Germinal center (tissue), 1 donor: ENCODE results near the gene UTP25.

Source experiments
- DNase-seq: peaks from one replicate; pipeline ENCODE4 v3.0.0; 2012; ENCODE audit warnings: mixed read lengths, low spot score

UTP25 gene

DNA sequence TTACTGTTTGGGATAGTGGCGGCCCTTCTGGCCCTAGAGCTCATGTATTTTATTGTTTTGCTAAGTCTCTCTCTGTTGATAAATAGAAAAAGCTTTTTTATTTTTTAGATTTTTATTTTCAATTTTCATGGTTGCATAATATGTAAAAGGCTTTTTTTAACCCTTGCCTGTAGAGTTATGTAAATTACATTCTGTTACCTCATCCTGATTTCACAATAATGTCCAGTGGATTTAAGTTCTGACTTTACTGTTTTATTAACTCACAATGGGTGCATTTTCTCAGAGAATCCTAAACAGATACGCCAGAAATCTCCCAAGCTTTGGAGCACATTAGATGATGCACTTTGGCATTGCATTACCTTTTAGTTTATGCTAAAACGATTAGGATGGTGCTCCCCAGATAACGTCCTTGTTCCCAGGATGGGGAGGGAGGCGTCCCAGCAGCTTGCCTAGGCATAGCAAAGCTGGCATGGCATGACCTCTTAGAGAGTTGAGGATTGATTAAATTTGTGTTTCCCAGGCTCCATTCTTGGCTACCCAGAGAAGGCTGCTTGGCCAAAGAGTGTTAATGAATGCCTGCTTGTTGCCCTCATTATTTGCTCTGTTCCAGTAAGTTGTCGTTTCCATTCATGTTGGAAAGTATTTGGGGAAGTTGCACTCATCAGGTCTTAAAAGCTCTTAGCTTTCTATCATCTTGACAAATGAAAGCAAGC is 17.1 kb downstream of the UTP25 start:
- no peak for DNase-seq

DNA sequence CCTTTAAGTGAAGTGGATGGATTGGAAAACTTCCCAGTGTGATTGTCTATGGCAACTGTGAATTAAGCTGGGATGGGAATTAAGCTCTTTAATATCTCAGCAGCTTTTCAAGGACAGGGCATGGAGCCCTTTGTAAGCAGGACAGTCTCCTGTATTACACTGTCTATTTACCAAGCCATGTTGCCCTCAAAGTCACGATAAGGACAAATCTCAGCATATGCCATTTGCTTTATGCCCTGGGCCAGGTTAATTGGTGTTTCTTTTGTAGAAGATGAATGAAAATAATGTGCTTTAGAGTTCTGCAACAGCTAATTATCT is 17.6 kb downstream of the UTP25 start:
- no peak for DNase-seq

DNA sequence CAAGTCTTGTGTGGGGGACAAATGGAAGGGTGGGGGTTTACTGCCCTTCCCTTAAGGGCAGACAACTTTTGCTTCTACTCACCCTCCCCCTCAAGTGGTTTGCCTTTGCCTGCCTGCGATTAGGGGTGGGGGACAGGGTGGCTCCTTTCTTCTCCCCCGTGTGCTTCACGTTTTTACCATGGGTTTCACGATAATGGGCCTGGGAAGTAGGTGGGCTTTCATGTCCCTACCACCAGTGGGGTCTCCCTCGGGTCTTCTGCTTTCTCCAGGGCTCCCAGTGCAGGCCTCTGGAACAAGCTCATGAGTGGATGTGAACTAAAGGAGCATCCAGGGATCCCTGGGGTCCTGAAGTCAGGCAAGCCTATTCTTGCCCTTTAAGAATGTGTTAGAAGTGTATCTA is 21.6 kb downstream of the UTP25 start:
- no peak for DNase-seq

DNA sequence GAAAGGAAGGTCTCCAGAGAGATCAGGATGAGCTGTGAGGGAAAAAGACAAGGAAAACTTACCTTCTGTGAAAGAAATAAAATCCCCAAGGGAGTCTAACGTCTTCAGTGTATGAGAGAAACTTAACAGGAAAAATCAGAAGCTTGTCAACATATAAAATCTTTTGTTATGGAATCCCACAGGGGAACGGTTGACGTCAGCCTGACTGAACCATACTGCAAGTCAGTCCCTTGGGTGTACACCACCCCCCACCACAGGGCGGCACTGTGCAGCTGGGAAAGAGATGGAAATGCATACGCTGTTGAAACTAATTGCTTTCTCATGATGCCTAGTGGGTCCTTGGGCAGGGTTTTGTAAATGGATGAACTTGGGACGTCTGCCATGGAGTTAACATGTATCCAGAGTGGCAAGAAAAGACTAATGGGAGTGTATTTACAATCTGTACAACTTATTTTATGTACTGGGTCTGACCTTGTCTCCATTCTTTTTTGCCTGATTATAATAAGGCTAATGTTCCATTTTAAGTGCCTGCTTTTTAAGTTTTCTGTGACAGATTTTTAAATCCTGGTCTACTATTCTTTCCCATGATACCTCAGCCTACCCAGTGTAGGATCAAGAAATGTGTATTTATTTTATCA is 22.7 kb downstream of the UTP25 start:
- peak; percentile 30 for DNase-seq

DNA sequence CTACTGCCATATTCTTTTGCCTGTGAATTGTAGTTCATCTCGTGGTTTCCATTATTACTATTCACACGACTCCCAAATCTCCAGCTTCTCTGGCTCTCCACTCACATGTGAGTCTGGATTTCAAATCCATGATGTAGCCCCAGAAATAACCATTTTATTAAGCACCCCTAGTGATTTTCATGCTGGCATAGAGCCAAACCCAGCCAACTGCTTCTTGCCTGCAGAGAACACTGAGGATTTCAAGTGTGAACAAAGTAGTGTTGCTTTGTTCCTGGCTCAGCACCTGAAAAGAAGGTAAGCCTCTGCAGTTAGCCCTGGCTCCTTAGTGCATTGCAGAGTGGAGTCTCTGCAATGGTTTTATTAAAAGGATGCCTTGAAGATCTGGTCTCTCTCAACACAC is 25.9 kb downstream of the UTP25 start:
- no peak for DNase-seq

DNA sequence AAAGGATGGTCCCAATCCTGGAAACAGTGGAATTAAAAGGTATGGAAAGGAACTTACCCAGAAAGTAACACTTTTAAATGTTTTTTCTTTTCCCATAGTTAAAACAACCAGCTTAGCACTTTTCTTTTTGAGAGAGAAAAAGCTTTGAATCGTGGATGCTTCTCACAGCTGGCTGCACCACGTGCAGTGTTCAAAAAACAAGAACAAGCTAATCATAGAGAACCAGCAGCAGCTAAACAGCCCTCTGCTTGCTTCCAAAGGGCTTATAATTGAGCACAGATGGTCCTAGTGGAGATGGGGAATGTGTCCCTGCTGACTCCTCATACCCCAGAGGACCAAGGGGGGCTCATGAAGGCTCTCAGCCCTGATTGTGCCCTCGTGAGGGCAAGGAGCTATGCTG is 26.4 kb downstream of the UTP25 start:
- DNase-seq: no peak

DNA sequence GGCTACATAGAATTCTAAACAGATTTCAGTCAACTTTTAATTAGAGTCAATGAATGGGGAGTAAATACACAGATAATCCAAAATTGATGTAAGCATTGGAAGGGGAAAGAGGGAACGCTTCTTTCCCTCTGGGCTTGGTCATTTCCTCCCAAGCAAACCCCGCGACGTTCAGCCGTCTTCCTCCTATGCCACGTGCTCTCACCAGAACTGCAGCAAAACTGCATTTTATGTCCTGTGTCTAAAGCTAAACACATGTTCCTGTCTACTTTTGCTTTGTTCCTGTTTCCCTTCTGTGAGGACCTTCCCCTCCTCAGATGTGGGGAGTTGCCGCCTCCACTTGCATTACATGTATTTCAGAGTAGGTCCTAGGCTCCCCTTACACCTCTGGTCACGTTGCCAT is 27.2 kb downstream of the UTP25 start:
- DNase-seq: no peak

DNA sequence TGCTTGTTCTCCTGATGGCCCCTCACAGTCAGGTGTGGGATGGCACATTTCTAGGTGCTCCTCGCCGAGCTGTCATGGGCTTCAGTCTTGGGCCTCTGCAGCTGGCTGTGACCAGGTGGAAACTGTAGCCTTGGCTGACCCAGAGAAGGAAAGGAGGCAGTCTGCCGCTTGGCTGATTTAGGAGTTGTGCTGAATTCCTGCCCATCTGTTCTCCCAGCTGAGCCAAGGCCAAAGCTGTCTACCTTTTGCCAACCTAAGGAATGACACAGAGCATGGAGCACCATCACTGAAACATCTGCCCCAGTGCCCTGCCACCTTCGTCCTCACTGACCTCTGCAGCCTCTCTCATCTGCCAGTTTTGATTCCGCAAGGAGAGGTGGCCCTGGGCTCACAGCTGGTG is 27.9 kb downstream of the UTP25 start:
- DNase-seq: no peak

DNA sequence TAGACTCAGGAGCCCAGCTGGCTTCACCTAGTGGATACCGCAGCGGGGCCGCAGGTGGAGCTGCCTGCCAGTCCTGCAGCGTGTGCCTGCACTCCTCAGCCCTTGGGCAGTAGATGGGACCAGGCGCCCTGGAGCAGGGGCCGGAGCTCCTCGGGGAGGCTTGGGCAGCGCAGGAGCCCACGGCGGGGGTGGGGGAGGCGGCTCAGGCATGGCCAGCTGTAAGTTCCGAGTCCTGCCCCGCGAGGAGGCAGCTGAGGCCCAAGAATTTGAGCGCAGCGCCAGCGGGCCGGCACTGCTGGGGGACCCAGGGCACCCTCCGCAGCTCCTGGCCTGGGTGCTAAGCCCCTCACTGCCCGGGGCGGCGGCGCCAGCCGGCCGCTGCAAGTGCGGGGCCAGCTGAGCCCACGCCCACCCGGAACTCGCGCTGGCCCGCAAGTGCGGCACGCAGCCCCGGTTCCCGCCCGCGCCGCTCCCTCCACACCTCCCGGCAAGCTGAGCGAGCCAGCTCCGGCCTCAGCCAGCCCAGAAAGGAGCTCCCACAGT is 30.9 kb downstream of the UTP25 start:
- DNase-seq: no peak

DNA sequence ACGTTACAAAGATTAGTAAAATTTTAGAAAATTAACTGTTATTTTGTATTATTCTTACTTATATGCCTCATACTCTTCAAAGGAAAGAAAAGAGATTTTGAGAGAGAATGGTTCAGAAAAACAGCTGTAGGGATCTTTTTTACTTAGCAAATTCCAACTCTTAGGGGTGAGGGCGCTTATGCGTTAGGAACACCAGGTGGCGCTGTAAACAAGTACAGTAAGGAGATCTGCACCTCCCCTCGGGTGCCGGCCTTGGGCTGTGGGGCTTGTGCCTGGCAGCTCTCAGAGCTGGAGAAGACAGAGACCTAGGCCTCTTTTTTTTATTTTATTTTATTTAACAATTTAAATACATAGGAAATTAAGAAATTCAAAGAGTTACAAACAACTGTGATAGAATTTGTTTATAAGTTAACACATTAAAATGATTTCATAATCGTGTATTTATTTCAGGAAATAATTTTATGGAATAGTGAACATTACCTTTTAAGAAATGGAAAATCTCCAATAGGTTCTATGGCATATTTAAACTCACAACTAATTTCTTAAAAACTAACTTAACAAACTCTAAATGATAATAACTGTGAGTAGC is 32.6 kb downstream of the UTP25 start:
- DNase-seq: peak; percentile 74

DNA sequence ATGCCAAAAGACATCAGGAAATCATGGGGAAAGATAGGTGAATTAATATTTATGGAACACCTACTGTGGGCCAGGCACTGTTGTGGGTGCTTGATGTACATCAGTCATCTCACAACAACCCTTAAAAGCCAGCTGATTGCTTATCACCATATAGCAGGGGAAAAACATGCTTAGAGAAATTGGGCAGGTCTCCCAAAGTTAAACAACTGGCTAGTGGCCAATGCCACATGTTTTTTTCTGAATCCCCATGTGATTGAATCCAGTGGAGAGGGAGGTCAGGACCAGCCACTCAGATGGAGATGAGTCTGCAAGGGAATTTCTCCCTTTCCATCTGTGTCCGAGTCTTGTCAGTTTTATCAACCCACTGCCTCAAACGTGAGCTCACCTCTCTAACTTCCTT is 33.5 kb downstream of the UTP25 start:
- no peak for DNase-seq

DNA sequence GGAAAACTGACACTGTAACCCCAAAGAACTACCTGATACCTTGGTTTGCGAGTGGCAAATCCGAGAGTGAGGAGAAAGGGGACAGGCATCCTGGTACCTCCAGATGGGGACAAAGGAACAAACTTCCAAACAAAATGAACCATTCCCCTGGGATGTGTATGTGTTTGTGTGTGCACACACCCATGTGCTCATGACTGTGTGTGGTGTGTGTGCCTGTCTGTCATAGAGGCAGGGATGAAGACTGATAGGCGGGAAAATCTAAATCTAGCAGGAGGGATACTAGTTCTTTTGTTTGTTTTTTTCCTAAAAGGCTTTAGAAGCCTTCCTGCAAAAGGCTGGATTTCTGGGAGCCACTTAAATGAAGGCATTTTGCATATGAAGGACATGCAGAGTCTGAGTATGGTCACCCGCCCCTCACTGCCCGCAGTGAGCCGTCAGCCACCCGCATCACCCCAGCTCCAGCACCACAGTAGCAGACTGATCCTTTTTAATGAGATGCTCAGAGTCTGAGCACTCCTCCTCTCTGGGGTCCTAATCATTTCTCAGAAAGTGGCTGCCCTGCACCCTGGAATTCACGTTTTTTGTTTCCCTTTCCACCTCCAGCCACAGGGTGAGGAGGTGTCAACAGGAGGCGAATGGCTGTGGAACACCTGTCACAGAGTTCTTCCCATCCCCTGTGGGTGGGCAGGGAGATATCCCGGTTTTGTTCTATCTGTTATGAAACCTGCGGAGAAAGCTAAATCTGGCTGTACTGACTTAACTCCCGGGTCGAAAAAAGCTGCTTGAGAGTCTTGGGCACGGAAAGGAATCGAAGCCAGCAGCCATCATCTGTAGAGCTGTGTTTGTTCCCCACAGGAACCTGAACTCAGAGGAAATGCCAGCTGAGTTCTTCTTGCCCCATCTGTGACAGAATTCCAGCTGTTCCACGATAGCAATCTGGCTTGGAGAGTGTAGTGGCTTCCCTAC is 34.9 kb downstream of the UTP25 start:
- no peak for DNase-seq

DNA sequence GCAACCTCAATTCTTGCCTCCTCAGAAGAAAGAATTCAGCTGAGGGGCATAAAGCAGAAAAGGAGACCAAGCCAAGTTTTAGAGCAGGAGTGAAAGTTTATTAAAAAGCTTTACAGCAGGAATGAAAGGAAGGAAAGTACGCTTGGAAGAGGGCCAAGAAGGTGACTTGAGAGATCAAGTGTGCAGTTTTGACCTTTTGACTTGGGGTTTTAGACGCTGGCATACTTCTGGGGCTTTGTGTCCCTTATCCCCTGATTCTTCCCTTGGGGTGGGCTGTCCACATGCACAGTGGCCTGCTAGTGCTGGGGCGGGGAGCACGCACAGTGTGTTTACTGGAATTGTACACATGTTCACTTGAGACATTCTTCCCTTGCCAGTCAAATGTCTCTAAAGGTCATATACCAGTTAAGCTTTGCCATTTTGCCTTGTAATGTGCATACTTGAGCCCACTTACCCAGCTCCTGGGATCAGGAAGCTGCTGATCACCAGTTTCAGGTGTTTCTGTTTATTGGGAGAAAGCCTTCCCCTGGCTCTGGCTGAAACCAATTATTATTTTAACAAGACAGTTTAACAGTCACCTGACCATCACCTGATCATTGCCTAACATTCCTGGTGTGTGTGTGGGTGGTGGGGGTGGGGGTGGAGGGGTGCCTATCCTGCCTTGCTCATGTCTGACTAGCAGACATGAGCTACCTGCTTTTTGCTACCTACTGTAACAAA is 36.2 kb downstream of the UTP25 start:
- DNase-seq: no peak

DNA sequence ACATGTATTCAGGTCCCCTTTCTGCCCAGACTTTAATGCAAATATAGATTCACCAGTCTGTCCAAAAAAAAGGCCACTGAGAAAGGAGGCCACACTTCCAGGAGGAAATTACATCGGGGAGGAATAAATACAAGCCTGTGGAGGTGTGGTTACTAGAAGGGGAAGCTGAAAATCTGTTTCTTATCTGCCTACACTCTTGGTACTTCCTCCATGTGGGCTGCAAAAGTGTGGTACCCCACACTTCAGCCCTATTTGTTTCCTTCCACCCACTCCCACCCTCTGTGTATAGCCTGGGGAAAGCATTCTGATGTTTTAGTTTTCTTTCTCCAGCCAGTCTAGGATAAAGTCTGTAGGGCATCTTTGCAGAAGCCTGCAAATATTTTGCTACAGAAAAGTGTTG is 38.4 kb downstream of the UTP25 start:
- no peak for DNase-seq

DNA sequence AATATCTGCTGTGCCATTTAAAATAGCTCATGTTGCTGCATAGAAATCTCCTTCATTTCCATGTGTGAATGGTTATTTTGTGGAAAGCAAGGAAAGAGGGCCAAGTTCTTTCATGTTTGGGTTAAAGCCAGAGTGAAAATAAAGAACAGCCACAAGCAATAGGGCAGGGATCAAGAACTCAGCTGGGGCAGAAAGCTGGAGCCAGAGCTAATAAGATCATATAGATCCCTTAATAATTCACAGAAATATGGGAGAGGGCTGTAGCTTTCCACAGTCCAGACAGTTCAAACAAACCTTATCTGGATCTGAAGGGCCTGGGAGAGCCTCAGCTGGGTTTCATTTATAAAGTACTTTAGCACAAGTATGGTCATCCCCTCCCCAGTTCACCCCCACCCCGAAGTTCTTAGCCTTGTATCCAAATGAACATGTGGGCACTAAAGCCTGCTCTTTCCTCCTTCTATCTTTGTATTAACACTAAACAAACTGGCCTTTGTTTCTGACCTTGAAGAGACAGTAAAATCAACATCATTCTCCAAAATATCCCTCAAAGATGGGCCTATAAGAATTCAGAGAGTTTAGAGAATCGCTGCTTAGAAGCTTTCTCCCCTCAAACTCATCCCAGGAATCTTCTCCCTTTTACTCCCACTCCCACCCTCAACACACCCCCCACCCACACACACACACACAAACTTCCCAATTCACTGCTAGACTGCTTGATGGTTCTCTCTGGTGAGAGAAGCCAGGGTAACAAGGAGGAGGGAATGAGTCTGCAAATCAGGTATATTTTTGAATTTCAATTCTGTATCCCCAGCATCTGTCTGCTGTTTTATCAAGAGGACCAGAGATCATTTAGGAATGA is 41.7 kb downstream of the UTP25 start:
- DNase-seq: no peak

DNA sequence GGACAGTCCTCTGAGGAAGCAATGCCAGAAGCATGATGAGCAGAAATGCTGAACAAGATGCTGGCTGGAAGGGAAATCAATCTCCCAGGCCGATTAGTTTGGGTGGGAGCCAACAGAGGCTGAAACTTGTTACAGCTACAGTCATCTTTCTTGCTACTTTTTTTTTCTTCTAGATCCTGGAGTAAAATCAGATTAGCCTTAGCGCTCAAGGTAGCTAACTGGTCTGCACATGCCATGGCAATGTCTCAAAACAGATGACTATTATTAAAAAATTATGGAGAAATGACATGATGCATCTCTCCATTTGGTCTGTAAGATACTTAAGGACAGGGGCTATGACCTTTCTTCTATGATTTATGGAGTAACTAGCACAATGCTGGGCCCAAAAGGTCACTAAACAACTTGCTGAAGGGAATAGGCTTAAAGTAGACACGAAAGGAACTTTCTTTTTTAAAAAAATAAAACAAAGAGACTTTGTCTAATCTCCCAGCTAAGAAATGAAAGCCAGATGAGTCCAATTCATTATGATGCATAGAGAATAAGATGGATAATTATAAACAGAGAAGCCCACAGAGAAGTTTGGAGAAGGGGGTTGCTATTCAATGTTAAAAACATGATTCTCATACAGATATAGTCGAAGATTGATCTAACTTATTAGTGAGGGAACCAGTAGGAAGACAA is 42.5 kb downstream of the UTP25 start:
- DNase-seq: no peak

DNA sequence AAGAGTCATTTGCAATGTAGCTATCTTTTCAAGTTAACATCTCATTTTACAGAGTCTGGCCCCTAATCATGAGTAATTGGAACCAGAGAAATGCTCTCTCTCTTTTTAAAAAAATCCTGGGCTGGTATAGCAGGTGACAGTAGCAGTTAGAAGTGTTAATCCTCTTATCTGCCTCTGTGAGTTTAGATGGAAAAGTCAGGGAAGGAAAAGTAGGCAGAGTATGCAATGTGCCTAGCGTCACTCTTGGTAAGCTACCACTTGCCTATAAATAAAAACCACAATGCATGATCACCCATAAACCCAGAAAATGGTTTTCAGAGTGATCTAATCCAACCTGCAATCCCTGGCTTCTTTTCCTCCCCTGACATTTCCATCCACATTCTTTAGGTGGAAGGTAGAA is 43.2 kb downstream of the UTP25 start:
- DNase-seq: no peak

DNA sequence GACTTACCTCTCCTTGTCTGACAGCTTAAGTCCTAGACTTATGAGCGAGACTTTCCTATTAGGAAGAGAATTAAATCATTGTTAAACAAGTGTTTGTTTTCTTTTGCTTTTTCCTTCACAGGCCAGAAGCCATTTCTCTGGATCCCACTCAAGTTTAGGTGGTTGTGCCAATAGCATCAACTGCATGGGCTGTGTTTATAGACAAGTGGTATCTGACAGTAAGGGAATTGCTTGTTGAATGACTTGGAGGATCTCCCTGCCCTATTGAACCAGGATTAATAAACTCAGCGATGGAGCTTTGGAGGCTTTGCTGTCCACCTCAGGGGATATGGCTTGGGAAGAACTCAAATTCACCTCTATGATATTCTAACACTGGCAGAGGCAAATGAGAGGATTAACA is 43.7 kb downstream of the UTP25 start:
- no peak for DNase-seq

DNA sequence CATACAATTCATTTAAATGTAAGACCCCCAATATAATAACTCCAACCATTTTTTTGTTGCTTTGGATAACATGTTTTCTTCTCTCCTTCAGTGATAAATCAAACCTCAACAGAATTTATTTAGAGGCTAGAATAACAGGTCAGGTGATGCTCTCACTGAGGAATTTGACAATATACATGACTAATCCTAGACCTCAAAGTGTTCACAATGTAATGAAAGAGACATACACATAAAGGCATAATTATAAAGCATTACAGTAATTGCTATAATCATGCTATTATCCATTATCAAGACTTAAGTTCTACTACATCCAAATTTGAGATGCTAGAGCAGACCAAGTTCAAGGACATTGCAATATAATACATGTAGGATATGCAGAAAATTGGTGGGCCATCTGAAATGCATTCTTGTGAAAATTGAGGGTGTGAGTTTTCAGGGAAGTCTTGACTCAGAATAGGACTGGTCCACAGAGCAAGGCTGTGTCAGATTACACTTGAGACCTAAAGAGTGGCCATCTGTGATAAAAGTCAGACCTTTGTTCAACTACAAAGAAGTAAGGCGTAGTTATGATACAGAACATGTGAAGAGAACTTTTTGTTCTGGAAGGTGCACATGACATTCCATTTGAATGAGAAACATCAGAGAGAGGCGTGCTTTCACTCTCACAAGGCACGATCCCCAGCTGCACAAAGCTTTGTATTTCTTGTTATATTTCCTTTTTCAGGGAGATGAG is 45.5 kb downstream of the UTP25 start:
- DNase-seq: no peak

DNA sequence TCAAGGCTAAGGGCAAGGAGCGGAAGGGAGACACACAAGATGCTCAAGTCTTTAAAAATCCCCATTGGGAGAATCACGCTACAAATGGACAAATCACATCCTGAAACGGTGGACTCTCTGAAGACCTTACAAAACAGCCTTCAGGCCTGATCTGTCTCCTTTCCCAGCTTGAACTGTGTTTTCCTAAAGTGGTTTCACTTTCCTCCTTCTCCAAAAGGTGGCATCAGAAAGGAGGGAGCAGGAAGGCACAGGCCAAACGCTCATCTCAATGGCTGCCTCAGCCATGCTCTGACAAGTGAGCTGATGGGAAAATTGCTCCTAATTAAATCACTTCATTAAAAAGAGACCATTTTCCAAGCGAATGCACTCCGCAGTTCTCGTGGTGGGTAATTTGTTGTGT is 47.7 kb downstream of the UTP25 start:
- no peak for DNase-seq
